Osteoblast (primary cell): ENCODE measurements around the gene FRAS1. TPM values are rescaled to one million over a fixed set of nuclear protein-coding genes. Genes with fewer than 3 reads are reported as not detected.

Experiments used
- DNase-seq: peaks from one replicate; pipeline ENCODE4 v3.0.0; 2011; ENCODE audit warnings: low spot score, mixed read lengths; ENCODE audit not compliant: insufficient read length; ENCODE audit errors: missing footprints
- H2AFZ ChIP-seq: 2 replicates; pipeline ENCODE4 v1.6.0; 2011; ENCODE audit warnings: mild to moderate bottlenecking, low read length
- H3K27ac ChIP-seq: 2 replicates; pipeline ENCODE4 v1.5.1; 2011; ENCODE audit warnings: mild to moderate bottlenecking, low read depth, low read length, moderate library complexity
- H3K27me3 ChIP-seq: 2 replicates; pipeline ENCODE4 v1.6.0; 2012; ENCODE audit warnings: mild to moderate bottlenecking, control low read depth, inconsistent platforms, low read length, moderate library complexity; ENCODE audit not compliant: insufficient read depth
- H3K36me3 ChIP-seq: 2 replicates; pipeline ENCODE4 v1.5.1; 2011; ENCODE audit warnings: mild to moderate bottlenecking, low read length, control low read depth, moderate library complexity; ENCODE audit not compliant: insufficient read depth
- H3K4me1 ChIP-seq: 2 replicates; pipeline ENCODE4 v1.5.1; 2011; ENCODE audit warnings: mild to moderate bottlenecking, low read length, control low read depth, moderate library complexity; ENCODE audit not compliant: insufficient read depth
- H3K4me2 ChIP-seq: 2 replicates; pipeline ENCODE4 v1.6.0; 2011; ENCODE audit warnings: mild to moderate bottlenecking, low read length; ENCODE audit not compliant: insufficient read depth
- H3K4me3 ChIP-seq: fragments of 200-600 bp; sonication (generic); 3 replicates; pipeline ENCODE4 v1.5.1; 2012; ENCODE audit warnings: mild to moderate bottlenecking, low read length, inconsistent platforms; ENCODE audit not compliant: insufficient read depth
- H3K79me2 ChIP-seq: 2 replicates; pipeline ENCODE4 v1.6.0; 2012; ENCODE audit warnings: mild to moderate bottlenecking, low read length, control low read depth, inconsistent platforms; ENCODE audit not compliant: insufficient read depth
- H3K9me3 ChIP-seq: 2 replicates; pipeline ENCODE4 v1.5.1; 2011; ENCODE audit warnings: low read depth, low read length, control low read depth
- H4K20me1 ChIP-seq: 2 replicates; pipeline ENCODE4 v1.6.0; 2012; ENCODE audit warnings: mild to moderate bottlenecking, low read length, control low read depth; ENCODE audit not compliant: insufficient read depth
- total RNA-seq: library from RNA; depleted of rRNA; stranded (reverse); fragments of >200 nt; gene quantifications from 2 replicates; pipeline ENCODE4 v1.2.3, GENCODE V29; 2012
- TF ChIP-seq, protein P1 (sequence below): IDR thresholded peaks from 2 replicates; pipeline ENCODE4 v1.5.1; 2011; ENCODE audit warnings: mild to moderate bottlenecking, low read depth, low read length, moderate library complexity; ENCODE audit errors: extremely low read depth

The FRAS1 gene
- total RNA-seq, 1 donor, result 5.1 TPM

- no peak overlapping the region for H2AFZ ChIP-seq
- no peaks in the 10 kb centered on the region for H3K36me3 ChIP-seq
- H3K4me2 ChIP-seq, result no peak overlapping the region
- H3K27me3 ChIP-seq, result no peaks in the 10 kb centered on the region
- H3K9me3 ChIP-seq, result no peaks in the 10 kb centered on the region
- H3K4me3 ChIP-seq, result no peak overlapping the region
- no peaks in the 10 kb centered on the region for H4K20me1 ChIP-seq
- no peaks in the 10 kb centered on the region for H3K4me1 ChIP-seq
- no peak for DNase-seq
- H3K27ac ChIP-seq, result no peak overlapping the region
- H3K79me2 ChIP-seq, result no peaks in the 10 kb centered on the region
- TF ChIP-seq, protein P1, sequence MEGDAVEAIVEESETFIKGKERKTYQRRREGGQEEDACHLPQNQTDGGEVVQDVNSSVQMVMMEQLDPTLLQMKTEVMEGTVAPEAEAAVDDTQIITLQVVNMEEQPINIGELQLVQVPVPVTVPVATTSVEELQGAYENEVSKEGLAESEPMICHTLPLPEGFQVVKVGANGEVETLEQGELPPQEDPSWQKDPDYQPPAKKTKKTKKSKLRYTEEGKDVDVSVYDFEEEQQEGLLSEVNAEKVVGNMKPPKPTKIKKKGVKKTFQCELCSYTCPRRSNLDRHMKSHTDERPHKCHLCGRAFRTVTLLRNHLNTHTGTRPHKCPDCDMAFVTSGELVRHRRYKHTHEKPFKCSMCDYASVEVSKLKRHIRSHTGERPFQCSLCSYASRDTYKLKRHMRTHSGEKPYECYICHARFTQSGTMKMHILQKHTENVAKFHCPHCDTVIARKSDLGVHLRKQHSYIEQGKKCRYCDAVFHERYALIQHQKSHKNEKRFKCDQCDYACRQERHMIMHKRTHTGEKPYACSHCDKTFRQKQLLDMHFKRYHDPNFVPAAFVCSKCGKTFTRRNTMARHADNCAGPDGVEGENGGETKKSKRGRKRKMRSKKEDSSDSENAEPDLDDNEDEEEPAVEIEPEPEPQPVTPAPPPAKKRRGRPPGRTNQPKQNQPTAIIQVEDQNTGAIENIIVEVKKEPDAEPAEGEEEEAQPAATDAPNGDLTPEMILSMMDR, result no peak
Observed at GRCh38 chr4:78138252-78138651, 81.1 kb downstream of the FRAS1 start.

DNA sequence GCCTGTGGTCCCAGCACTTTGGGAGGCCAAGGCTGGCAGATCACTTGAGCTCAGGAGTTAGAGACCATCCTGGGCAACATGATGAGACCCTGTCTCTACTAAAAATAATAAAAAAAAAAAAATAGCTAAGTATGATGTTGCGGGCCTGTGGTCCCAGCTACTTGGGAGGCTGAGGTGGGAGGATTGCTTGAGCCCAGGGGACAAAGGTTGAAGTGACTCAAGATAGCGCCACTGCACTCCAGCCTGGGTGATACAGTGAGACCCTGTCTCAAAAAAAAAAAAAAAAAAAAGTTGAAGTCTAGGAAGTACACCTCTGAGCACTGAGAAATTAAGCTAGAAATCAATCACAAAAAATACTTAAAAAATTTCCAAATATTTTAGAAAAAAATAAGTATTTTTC is 86.5 kb downstream of the FRAS1 start:
- Histone ChIP-seq H3K36me3 (no peaks in the 10 kb centered on the region), H3K4me1 (no peaks in the 10 kb centered on the region), H2AFZ (no peak overlapping the region), H3K27me3 (no peaks in the 10 kb centered on the region), H3K4me3 (no peak overlapping the region), H3K27ac (no peak overlapping the region), H3K79me2 (no peaks in the 10 kb centered on the region), H3K9me3 (no peaks in the 10 kb centered on the region), H4K20me1 (no peaks in the 10 kb centered on the region), H3K4me2 (no peak overlapping the region)
- TF ChIP-seq, protein P1, result no peak
- no peak for DNase-seq

DNA sequence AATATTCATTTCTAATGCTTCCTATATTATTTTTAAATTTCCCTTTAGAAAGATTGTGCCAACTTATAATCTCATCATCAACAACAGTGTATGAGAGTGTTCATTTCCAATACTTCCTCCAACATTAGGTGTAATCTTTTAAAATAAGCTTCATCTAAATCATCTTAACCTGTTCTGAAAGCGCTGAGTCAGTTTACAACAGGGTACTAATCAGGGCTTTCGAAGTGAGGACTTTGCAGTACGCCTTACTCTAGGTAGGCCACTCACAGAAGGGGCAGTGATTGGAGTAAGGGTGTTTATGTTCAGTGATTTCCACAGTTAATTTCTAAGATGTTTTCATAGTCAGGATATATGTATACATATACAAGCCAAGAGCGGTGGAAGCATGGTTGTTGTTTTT is 87.9 kb downstream of the FRAS1 start:
- DNase-seq, result no peak
- no peaks in the 10 kb centered on the region for H3K27me3 ChIP-seq
- no peak overlapping the region for H3K4me2 ChIP-seq
- H3K4me1 ChIP-seq, result no peaks in the 10 kb centered on the region
- no peaks in the 10 kb centered on the region for H3K9me3 ChIP-seq
- H3K36me3 ChIP-seq, result no peaks in the 10 kb centered on the region
- no peaks in the 10 kb centered on the region for H4K20me1 ChIP-seq
- no peak overlapping the region for H3K27ac ChIP-seq
- no peak overlapping the region for H2AFZ ChIP-seq
- TF ChIP-seq, protein P1, result no peak
- no peak overlapping the region for H3K4me3 ChIP-seq
- H3K79me2 ChIP-seq, result no peaks in the 10 kb centered on the region

- Histone ChIP-seq H3K4me3 (no peak overlapping the region), H3K27me3 (no peaks in the 10 kb centered on the region), H4K20me1 (no peaks in the 10 kb centered on the region), H3K79me2 (no peaks in the 10 kb centered on the region), H3K27ac (no peak overlapping the region), H3K9me3 (no peaks in the 10 kb centered on the region), H2AFZ (no peak overlapping the region), H3K4me2 (no peak overlapping the region), H3K36me3 (no peaks in the 10 kb centered on the region), H3K4me1 (no peaks in the 10 kb centered on the region)
- no peak for DNase-seq
- TF ChIP-seq, protein P1, result no peak
Observed at GRCh38 chr4:78145622-78146021, 88.5 kb downstream of the FRAS1 start.
